ENCODE data around the gene NOM1. TPM values are rescaled to one million over a fixed set of nuclear protein-coding genes. Genes with fewer than 3 reads are reported as not detected.

The NOM1 gene
- total and polyA plus RNA-seq, 2 experiments from 2014 or later: 17.7 to 36.5 TPM

DNA sequence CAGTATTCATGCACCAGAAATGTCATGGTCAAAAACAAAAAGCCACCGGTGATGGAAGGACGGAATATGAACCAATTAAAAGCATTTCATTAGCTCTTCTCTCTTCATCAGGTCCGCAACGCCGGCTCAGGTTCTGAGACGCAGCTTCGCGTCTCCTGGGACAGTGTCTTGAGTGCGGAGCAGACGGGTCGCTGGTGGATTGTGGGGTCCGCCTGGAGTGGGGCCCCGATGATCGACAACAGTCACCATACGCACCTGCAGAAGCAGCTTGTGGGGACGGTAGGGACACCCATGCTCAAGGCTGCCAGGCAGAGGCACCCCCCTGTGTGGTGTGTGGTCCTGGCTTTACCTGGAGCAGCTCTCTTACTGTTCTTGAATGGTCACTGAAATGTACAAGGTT is 13.4 kb downstream of the NOM1 start:
- no peaks in the 10 kb centered on the region for H3K9me2 ChIP-seq (ENCODE audit: insufficient read depth)
- no peaks in the 10 kb centered on the region for H3K4me1 Mint-ChIP-seq
- H3K4me3 Mint-ChIP-seq: no peak overlapping the region
- H3K4me1 ChIP-seq (ENCODE audit: insufficient read depth): no peaks in the 10 kb centered on the region
- H2AFZ ChIP-seq: no peak overlapping the region
- H3K27me3 Mint-ChIP-seq (ENCODE audit: insufficient read depth, low read depth, poor library complexity): peaks cover 6% of the 10 kb centered on the region
- H3K4me3 ChIP-seq: no peak overlapping the region
- no peak overlapping the region for H3K27ac Mint-ChIP-seq
- peaks cover 70% of the 10 kb centered on the region for H3K36me3 ChIP-seq (ENCODE audit: insufficient read depth)
- H3K36me3 Mint-ChIP-seq (ENCODE audit: low read depth): peaks cover 95% of the 10 kb centered on the region
- ATAC-seq: no peak
- no peak overlapping the region for H3K4me2 ChIP-seq
- no peaks in the 10 kb centered on the region for H3K9me3 Mint-ChIP-seq
- no peaks in the 10 kb centered on the region for H3F3A ChIP-seq (replicated peaks; ENCODE audit: low read depth)
- no peaks in the 10 kb centered on the region for H3K27me3 ChIP-seq (ENCODE audit: insufficient read depth)
- TF ChIP-seq JUNB (IDR thresholded peaks at IDR 0.05; ENCODE audit: unreplicated experiment): no peak
- no peak for TF ChIP-seq ZNF331 (CRISPR knock-in tag; IDR thresholded peaks at IDR 0.05; ENCODE audit: low read depth)
- TF ChIP-seq STAT1 (IDR thresholded peaks at IDR 0.05; ENCODE audit: unreplicated experiment): no peak
- no peak for TF ChIP-seq EZH2 (IDR thresholded peaks at IDR 0.05; ENCODE audit: low read depth, unreplicated experiment)
- TF ChIP-seq REST (IDR thresholded peaks at IDR 0.05; ENCODE audit: unreplicated experiment): no peak
- TF ChIP-seq NANOG (IDR thresholded peaks at IDR 0.05; ENCODE audit: borderline replicate concordance): no peak
- TF ChIP-seq ZNF114 (CRISPR knock-in tag; IDR thresholded peaks at IDR 0.05): no peak
- TF ChIP-seq EZH2phosphoT487 (IDR thresholded peaks at IDR 0.05; ENCODE audit: unreplicated experiment): no peak
- H3K27ac ChIP-seq (ENCODE audit: low read depth): no peak overlapping the region
- no peak for DNase-seq (ENCODE audit: low spot score)
- H4K20me1 ChIP-seq (replicated peaks; ENCODE audit: insufficient read depth): peaks cover 32% of the 10 kb centered on the region
- peaks cover 15% of the 10 kb centered on the region for H3K79me2 ChIP-seq (replicated peaks; ENCODE audit: insufficient read depth)

- peaks cover 6% of the 10 kb centered on the region for H3K27me3 Mint-ChIP-seq (ENCODE audit: insufficient read depth, low read depth, poor library complexity)
- H3K27me3 ChIP-seq (ENCODE audit: insufficient read depth): no peaks in the 10 kb centered on the region
- H3K4me1 Mint-ChIP-seq: no peaks in the 10 kb centered on the region
- H3K4me1 ChIP-seq (ENCODE audit: insufficient read depth): no peaks in the 10 kb centered on the region
- TF ChIP-seq STAT1 (IDR thresholded peaks at IDR 0.05; ENCODE audit: unreplicated experiment) (no peak), EZH2 (IDR thresholded peaks at IDR 0.05; ENCODE audit: low read depth, unreplicated experiment) (no peak), ZNF331 (CRISPR knock-in tag; IDR thresholded peaks at IDR 0.05; ENCODE audit: low read depth) (no peak), EZH2phosphoT487 (IDR thresholded peaks at IDR 0.05; ENCODE audit: unreplicated experiment) (no peak), ZNF114 (CRISPR knock-in tag; IDR thresholded peaks at IDR 0.05) (no peak), REST (IDR thresholded peaks at IDR 0.05; ENCODE audit: unreplicated experiment) (no peak)
- TF ChIP-seq, protein P1, sequence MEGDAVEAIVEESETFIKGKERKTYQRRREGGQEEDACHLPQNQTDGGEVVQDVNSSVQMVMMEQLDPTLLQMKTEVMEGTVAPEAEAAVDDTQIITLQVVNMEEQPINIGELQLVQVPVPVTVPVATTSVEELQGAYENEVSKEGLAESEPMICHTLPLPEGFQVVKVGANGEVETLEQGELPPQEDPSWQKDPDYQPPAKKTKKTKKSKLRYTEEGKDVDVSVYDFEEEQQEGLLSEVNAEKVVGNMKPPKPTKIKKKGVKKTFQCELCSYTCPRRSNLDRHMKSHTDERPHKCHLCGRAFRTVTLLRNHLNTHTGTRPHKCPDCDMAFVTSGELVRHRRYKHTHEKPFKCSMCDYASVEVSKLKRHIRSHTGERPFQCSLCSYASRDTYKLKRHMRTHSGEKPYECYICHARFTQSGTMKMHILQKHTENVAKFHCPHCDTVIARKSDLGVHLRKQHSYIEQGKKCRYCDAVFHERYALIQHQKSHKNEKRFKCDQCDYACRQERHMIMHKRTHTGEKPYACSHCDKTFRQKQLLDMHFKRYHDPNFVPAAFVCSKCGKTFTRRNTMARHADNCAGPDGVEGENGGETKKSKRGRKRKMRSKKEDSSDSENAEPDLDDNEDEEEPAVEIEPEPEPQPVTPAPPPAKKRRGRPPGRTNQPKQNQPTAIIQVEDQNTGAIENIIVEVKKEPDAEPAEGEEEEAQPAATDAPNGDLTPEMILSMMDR (conservative IDR thresholded peaks at IDR 0.05; ENCODE audit: low read depth in 2 of 2): no peak
- no peaks in the 10 kb centered on the region for H3F3A ChIP-seq (replicated peaks; ENCODE audit: low read depth)
- DNase-seq (ENCODE audit: low spot score): no peak
- no peak overlapping the region for H3K27ac Mint-ChIP-seq
- peaks cover 68% of the 10 kb centered on the region for H3K36me3 ChIP-seq (ENCODE audit: insufficient read depth)
- peaks cover 94% of the 10 kb centered on the region for H3K36me3 Mint-ChIP-seq (ENCODE audit: low read depth)
- ATAC-seq: no peak
- H3K27ac ChIP-seq (ENCODE audit: low read depth): no peak overlapping the region
- peaks cover 15% of the 10 kb centered on the region for H3K79me2 ChIP-seq (replicated peaks; ENCODE audit: insufficient read depth)
- peaks cover 26% of the 10 kb centered on the region for H4K20me1 ChIP-seq (replicated peaks; ENCODE audit: insufficient read depth)
- H3K4me2 ChIP-seq: no peak overlapping the region
- no peak overlapping the region for H2AFZ ChIP-seq
- H3K9me3 Mint-ChIP-seq: no peaks in the 10 kb centered on the region
- no peak overlapping the region for H3K4me3 Mint-ChIP-seq
- H3K4me3 ChIP-seq: no peak overlapping the region
- H3K9me2 ChIP-seq (ENCODE audit: insufficient read depth): no peaks in the 10 kb centered on the region
Measured at GRCh38 chr7:156963472-156963871, 14.0 kb downstream of the NOM1 start.

Measured in GM23338 (cell line).